Adrenal gland (tissue), 12 donors: Measurements from ENCODE around the gene CBR3. TPM values are rescaled to one million over a fixed set of nuclear protein-coding genes. Genes with fewer than 3 reads are reported as not detected.

Experiments
- DNase-seq, 7 donors: peaks; one replicate each; pipeline ENCODE4 v3.0.0-alpha.2; 2019 to 2020
- H3K27ac ChIP-seq, 5 donors: fragments of 200-600 bp; sonication (generic) in 4 of 5; 1 replicate in 3 of 5; 2 replicates in 2 of 5; pipeline versions ENCODE4 v1.5.1 to v1.8.0; 2016 to 2020; ENCODE audit warnings: mild to moderate bottlenecking in 1 of 5
- H3K27me3 ChIP-seq: fragments of 200-600 bp; 2 replicates; pipeline ENCODE4 v1.8.0; 2021
- H3K36me3 ChIP-seq, 2 donors: fragments of 200-600 bp; replicated peaks in 1 of 2; 1 replicate in 1 of 2; 2 replicates in 1 of 2; pipeline versions ENCODE4 v1.5.1 to v1.8.0; 2018 to 2022
- H3K4me1 ChIP-seq, 2 donors: fragments of 200-600 bp; replicated peaks in 1 of 2; 1 replicate in 1 of 2; 2 replicates in 1 of 2; pipeline versions ENCODE4 v1.5.1 to v1.8.0; 2018 to 2021
- H3K4me3 ChIP-seq, 4 donors: fragments of 200-600 bp; sonication (generic) in 3 of 4; one replicate each; pipeline ENCODE4 v1.5.1; 2016 to 2018
- H3K9me3 ChIP-seq, 3 donors: fragments of 200-600 bp; sonication (generic) in 1 of 3; replicated peaks in 1 of 3; 1 replicate in 2 of 3; 2 replicates in 1 of 3; pipeline versions ENCODE4 v1.5.1 to v1.8.0; 2016 to 2021
- CTCF ChIP-seq, 6 experiments: fragments of 450-650 bp in 4 of 6; fragments of 200-600 bp in 2 of 6; sonication (generic) in 1 of 6; IDR thresholded peaks; 1 replicate in 5 of 6; 2 replicates in 1 of 6; pipeline versions ENCODE4 v1.5.1 to v1.8.0; 2016 to 2021; ENCODE audit warnings: antibody characterized with exemption in 6 of 6, mild to moderate bottlenecking in 2 of 6, moderate library complexity in 1 of 6
- POLR2A ChIP-seq, 2 donors: fragments of 450-650 bp; IDR thresholded peaks; one replicate each; pipeline ENCODE4 v1.6.1; 2017; ENCODE audit warnings: antibody characterized with exemption in 2 of 2, mild to moderate bottlenecking in 2 of 2, moderate library complexity in 1 of 2
- WGBS, 4 donors: extraction: QIAGEN DNeasy Blood & Tissue Kit in 2 of 4; methylation state at CpG; one replicate each; pipeline versions ENCODE4 v1.1.5 to v1.1.7; 2013 to 2017; 5-methylcytosine and 5-hydroxymethylcytosine counted together
- intact Hi-C, 2 donors: fragments of 100-400 bp; cut with DNase I; formaldehyde crosslinking; loops; one replicate each; pipeline versions ENCODE4 v1.14.1 to v1.15.0; 2022 to 2023
- polyA plus RNA-seq, 3 donors: library from polyadenylated mRNA; stranded (reverse); fragments of 200-250 nt in 2 of 3; fragments of 350-450 nt in 1 of 3; fragmentation: Illumina TruSeq in 1 of 3; extraction: RNeasy Lipid Tissue Mini Kit (QIAGEN cat#74804) in 1 of 3; gene quantifications; one replicate each; pipeline ENCODE4 v1.2.3, GENCODE V29; 2013 to 2014
- total RNA-seq, 9 donors: library from RNA; depleted of rRNA in 4 of 9; stranded (reverse); fragments of >200 nt in 4 of 9; fragments of 120-200 nt in 1 of 9; fragmentation: NEBNext Ultra II Directional in 1 of 9; extraction: Animal tissue kit (Norgen Biotek cat#: 25700) in 1 of 9; gene quantifications; one replicate each; pipeline versions ENCODE4 v1.1.0 to v1.2.4, GENCODE V29; 2013 to 2023
- donor health status: healthy with polysubstance abuse.
- donor health status: Bipolar disorder and iron deficiency.
- donor health status: DM: yes; HTN: yes; CAD: no.
- donor health status: DM: no; HTN: no; CAD: no.
- donor health status: DM: no; HTN: no; CAD: no.
- donor health status: DM: yes; HTN: yes; CAD: no.

Gene CBR3
- total and polyA plus RNA-seq, 12 donors = 0.83 to 10.7 (median 2.8) TPM

GRCh38 chr21:36165356-36165755 lies 30.5 kb downstream of the CBR3 start:
- H3K4me1 ChIP-seq = peaks cover 0 to 6% of the 10 kb centered on the region in 2 donors
- no peak overlapping the region for H3K4me3 ChIP-seq
- no peaks in the 10 kb centered on the region for H3K9me3 ChIP-seq
- no peaks in the 10 kb centered on the region for H3K27me3 ChIP-seq
- WGBS, 4 donors = 90 to 96% (median 93%) methylated on average over 11 of the region's 11 CpGs
- no peak for DNase-seq
- no peak overlapping the region for H3K27ac ChIP-seq
- H3K36me3 ChIP-seq = no peaks in the 10 kb centered on the region
- intact Hi-C loops = no loop called here
- TF ChIP-seq POLR2A (IDR thresholded peaks at IDR 0.05) (no peak), CTCF (IDR thresholded peaks at IDR 0.05) (no peak)

- H3K4me3 ChIP-seq = no peak overlapping the region
- DNase-seq = no peak
- H3K36me3 ChIP-seq = no peaks in the 10 kb centered on the region
- TF ChIP-seq CTCF (IDR thresholded peaks at IDR 0.05) = no peak
- no peak for TF ChIP-seq POLR2A (IDR thresholded peaks at IDR 0.05)
- H3K9me3 ChIP-seq = no peaks in the 10 kb centered on the region
- intact Hi-C loops = no loop called here
- H3K4me1 ChIP-seq = peaks cover 0 to 6% of the 10 kb centered on the region in 2 donors
- H3K27me3 ChIP-seq = no peaks in the 10 kb centered on the region
- no peak overlapping the region for H3K27ac ChIP-seq
- WGBS, 4 donors = 80 to 89% (median 82%) methylated on average over 7 of the region's 7 CpGs
Observed at GRCh38 chr21:36166705-36167104, 31.8 kb downstream of the CBR3 start.

GRCh38 chr21:36167541-36167940 lies 32.7 kb downstream of the CBR3 start:
- H3K9me3 ChIP-seq = no peaks in the 10 kb centered on the region
- H3K36me3 ChIP-seq = no peaks in the 10 kb centered on the region
- intact Hi-C loops = no loop called here
- no peak for DNase-seq
- 87 to 93% (median 89%) methylated on average over 4 of the region's 4 CpGs for WGBS, 4 donors
- no peaks in the 10 kb centered on the region for H3K27me3 ChIP-seq
- no peak overlapping the region for H3K27ac ChIP-seq
- TF ChIP-seq CTCF (IDR thresholded peaks at IDR 0.05) = no peak
- no peak for TF ChIP-seq POLR2A (IDR thresholded peaks at IDR 0.05)
- H3K4me1 ChIP-seq = peaks cover 0 to 6% of the 10 kb centered on the region in 2 donors
- H3K4me3 ChIP-seq = no peak overlapping the region

- no peaks in the 10 kb centered on the region for H3K4me1 ChIP-seq
- WGBS, 4 donors = 87 to 93% (median 91%) methylated on average over 15 to 19 of the region's 19 CpGs
- TF ChIP-seq POLR2A (IDR thresholded peaks at IDR 0.05) = no peak
Observed at GRCh38 chr21:36169470-36170128, 34.7 kb downstream of the CBR3 start.

GRCh38 chr21:36170823-36171222 lies 35.9 kb downstream of the CBR3 start:
- Histone ChIP-seq H3K27ac (no peak overlapping the region), H3K36me3 (no peaks in the 10 kb centered on the region), H3K4me3 (no peak overlapping the region), H3K9me3 (no peaks in the 10 kb centered on the region), H3K4me1 (no peaks in the 10 kb centered on the region), H3K27me3 (no peaks in the 10 kb centered on the region)
- TF ChIP-seq CTCF (IDR thresholded peaks at IDR 0.05) (no peak), POLR2A (IDR thresholded peaks at IDR 0.05) (no peak)
- no peak for DNase-seq
- intact Hi-C loops = no loop called here
- 95 to 100% (median 98%) methylated on average over 5 to 6 of the region's 6 CpGs for WGBS, 4 donors

More at GRCh38 chr21:36169470-36170128, 34.7 kb downstream of the CBR3 start:
- peak in 1 of 7 donors; percentile 37 for DNase-seq
- Histone ChIP-seq H3K4me3 (no peak overlapping the region), H3K9me3 (no peaks in the 10 kb centered on the region), H3K27ac (no peak overlapping the region), H3K27me3 (no peaks in the 10 kb centered on the region), H3K36me3 (no peaks in the 10 kb centered on the region)
- intact Hi-C loops = no loop called here
